ENCODE measurements around the gene SYT12. TPM values are rescaled to one million over a fixed set of nuclear protein-coding genes. Genes with fewer than 3 reads are reported as not detected.

SYT12 gene
- total RNA-seq, 2 experiments from 2014 or later: not detected

DNA sequence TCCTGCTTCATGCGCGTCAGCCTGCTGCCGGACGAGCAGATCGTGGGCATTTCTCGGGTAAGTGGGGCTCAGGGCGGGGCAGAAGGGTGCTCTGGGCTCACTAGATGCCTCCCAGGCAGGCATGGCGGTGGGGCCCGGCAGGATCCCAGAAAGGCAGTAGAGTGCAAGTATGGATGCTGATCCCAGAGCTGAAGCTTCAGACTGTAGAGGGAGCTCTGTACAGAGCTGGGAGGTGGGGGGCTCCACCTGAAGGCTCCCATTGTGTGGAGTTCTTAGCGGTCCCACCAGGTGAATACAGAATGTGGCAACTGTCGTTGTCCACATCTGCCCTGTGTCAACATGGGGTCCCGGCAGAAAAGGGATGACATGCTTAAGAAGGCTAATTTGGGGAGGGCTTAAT lies 17.2 kb downstream of the SYT12 start:
- intact Hi-C loops (cut with micrococcal nuclease): no loop called here
- Mint-ChIP-seq H3K4me1 (ENCODE audit: low read depth) (no peaks in the 10 kb centered on the region), H3K9me3 (no peaks in the 10 kb centered on the region), H3K36me3 (no peaks in the 10 kb centered on the region), H3K4me3 (no peak overlapping the region), H3K27me3 (peaks cover 11% of the 10 kb centered on the region), H3K27ac (no peak overlapping the region)
- POLR2A ChIA-PET: no interaction called here
- no peak for DNase-seq
- CTCF ChIA-PET: no interaction called here

DNA sequence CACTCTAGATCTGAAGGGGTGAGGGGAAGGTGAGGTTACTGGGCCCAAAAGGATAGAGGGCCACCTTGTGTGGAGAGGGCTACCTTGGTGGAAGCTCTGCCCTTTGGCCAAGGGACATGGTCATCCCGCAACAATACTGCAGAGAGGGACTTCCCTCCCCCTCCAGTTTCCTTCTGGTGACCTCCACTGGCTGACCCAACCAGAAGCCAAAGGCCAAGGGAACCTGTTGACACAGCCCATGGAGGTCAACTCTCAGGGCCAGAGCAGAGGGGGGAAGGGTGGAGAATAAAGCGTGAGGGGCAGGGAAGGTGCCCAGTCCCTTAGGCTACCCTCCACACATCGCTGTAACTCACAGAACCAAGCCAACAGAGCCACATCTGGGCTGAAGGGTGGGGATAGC lies 18.7 kb downstream of the SYT12 start:
- CTCF ChIA-PET: no interaction called here

GRCh38 chr11:67043572-67044349 lies 20.8 kb downstream of the SYT12 start:
- Mint-ChIP-seq H3K4me1 (ENCODE audit: low read depth) (peaks cover 3% of the 10 kb centered on the region), H3K27me3 (peaks cover 4% of the 10 kb centered on the region), H3K9me3 (no peaks in the 10 kb centered on the region), H3K4me3 (no peak overlapping the region), H3K36me3 (no peaks in the 10 kb centered on the region), H3K27ac (no peak overlapping the region)
- CTCF ChIA-PET: interaction anchor here (1.1 kb wide), 1 partner anchor 8 kb away, joined by 3 read pairs; no protein-coding TSS in a partner anchor
- no peak for DNase-seq
- intact Hi-C loops (cut with micrococcal nuclease): no loop called here
- POLR2A ChIA-PET: no interaction called here

More for the DNA sequence above, 18.7 kb downstream of the SYT12 start:
- Mint-ChIP-seq H3K27me3 (peaks cover 8% of the 10 kb centered on the region), H3K9me3 (no peaks in the 10 kb centered on the region), H3K36me3 (no peaks in the 10 kb centered on the region), H3K27ac (no peak overlapping the region), H3K4me3 (no peak overlapping the region), H3K4me1 (ENCODE audit: low read depth) (peaks cover 1% of the 10 kb centered on the region)
- no peak for DNase-seq
- POLR2A ChIA-PET: no interaction called here
- intact Hi-C loops (cut with micrococcal nuclease): no loop called here

DNA sequence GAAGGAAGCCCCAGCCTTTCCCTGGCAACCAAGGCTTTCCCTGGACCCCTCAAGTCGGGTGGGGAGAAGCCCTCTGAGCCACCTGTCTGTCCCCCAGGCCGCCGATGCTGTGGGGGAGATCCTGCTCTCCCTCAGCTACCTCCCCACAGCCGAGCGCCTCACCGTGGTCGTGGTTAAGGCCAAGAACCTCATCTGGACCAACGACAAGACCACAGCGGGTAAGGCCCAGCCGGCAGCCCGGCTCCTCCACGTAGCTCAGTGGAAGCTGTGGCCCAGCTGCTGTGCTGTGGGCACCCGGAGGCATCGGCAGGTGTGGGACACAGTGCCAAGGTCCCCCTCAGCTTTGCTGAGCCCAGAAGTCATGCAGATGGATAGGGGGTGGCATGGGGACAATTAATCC lies 21.6 kb downstream of the SYT12 start:
- Mint-ChIP-seq H3K27ac (no peak overlapping the region), H3K27me3 (peaks cover 3% of the 10 kb centered on the region), H3K4me1 (ENCODE audit: low read depth) (peaks cover 3% of the 10 kb centered on the region), H3K4me3 (no peak overlapping the region), H3K36me3 (no peaks in the 10 kb centered on the region), H3K9me3 (no peaks in the 10 kb centered on the region)
- intact Hi-C loops (cut with micrococcal nuclease): no loop called here
- ChIA-PET CTCF (no interaction called here), POLR2A (no interaction called here)
- DNase-seq: no peak

DNA sequence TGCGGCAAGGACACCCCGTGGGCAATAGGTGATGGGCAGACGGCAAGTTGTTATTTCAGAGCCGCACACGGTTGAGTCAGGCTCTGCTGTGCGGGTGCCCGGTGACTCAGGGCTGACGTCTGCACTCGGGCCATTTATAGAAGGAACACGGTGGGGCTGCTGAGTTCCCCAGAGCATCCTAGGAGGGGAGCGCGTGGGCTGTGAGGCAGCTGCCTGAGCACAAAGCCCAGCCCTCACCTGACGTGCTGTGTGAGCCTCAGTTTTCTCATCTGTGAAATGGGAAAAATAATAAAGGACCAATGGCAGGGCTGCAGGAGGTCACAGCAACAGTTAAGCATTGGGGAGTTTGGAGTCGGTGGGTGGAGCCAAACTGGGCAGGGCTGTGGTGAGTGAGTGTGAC lies 22.4 kb downstream of the SYT12 start:
- ChIA-PET POLR2A (no interaction called here), CTCF (no interaction called here)
- Mint-ChIP-seq H3K9me3 (no peaks in the 10 kb centered on the region), H3K27ac (no peak overlapping the region), H3K27me3 (no peaks in the 10 kb centered on the region), H3K36me3 (no peaks in the 10 kb centered on the region), H3K4me1 (ENCODE audit: low read depth) (peaks cover 3% of the 10 kb centered on the region), H3K4me3 (no peak overlapping the region)
- intact Hi-C loops (cut with micrococcal nuclease): no loop called here
- no peak for DNase-seq

DNA sequence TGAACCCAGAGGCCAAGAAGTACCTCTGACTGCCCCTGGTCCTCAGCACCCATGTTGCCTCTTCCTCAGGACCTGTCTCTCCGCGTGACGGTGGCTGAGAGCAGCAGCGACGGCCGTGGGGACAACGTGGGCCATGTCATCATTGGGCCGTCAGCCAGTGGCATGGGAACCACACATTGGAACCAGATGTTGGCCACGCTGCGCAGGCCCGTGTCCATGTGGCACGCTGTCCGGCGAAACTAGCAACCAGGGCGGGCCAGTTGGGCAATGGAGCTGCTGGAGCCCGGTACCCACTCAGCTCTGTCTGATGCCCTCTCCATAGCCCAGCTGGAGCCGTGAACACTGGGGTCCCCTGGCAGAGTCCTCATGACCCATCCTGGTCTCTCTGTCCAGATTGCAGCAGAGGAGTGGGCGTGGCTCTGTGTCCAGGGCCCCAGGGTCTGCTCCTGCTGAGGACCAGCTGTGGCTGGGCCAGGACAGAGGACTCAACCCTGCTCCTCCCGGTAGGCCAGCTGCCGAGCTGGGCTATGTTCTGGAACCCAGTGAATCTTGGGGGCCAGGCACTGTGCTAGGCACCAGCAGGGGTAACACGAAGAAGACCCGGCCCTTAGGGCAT lies 25.7 kb downstream of the SYT12 start:
- Mint-ChIP-seq H3K27ac (no peak overlapping the region), H3K9me3 (no peaks in the 10 kb centered on the region)
- POLR2A ChIA-PET: no interaction called here

GRCh38 chr11:67050139-67050538 lies 27.2 kb downstream of the SYT12 start:
- intact Hi-C loops (cut with micrococcal nuclease): no loop called here
- H3K27me3 Mint-ChIP-seq: peaks cover 2% of the 10 kb centered on the region
- CTCF ChIA-PET: interaction anchor here (7.6 kb wide), 1 partner anchor 21 kb away, joined by 81 read pairs; no protein-coding TSS in a partner anchor
- H3K9me3 Mint-ChIP-seq: no peaks in the 10 kb centered on the region
- H3K4me3 Mint-ChIP-seq: no peak overlapping the region
- H3K36me3 Mint-ChIP-seq: no peaks in the 10 kb centered on the region
- POLR2A ChIA-PET: no interaction called here
- H3K27ac Mint-ChIP-seq: no peak overlapping the region
- no peak for DNase-seq
- peaks cover 8% of the 10 kb centered on the region for H3K4me1 Mint-ChIP-seq (ENCODE audit: low read depth)

More for the DNA sequence above, 25.7 kb downstream of the SYT12 start:
- H3K36me3 Mint-ChIP-seq: no peaks in the 10 kb centered on the region
- peaks cover 3% of the 10 kb centered on the region for H3K4me1 Mint-ChIP-seq (ENCODE audit: low read depth)
- no peak for DNase-seq
- intact Hi-C loops (cut with micrococcal nuclease): no loop called here
- H3K4me3 Mint-ChIP-seq: no peak overlapping the region
- CTCF ChIA-PET: no interaction called here
- H3K27me3 Mint-ChIP-seq: peaks cover 2% of the 10 kb centered on the region

DNA sequence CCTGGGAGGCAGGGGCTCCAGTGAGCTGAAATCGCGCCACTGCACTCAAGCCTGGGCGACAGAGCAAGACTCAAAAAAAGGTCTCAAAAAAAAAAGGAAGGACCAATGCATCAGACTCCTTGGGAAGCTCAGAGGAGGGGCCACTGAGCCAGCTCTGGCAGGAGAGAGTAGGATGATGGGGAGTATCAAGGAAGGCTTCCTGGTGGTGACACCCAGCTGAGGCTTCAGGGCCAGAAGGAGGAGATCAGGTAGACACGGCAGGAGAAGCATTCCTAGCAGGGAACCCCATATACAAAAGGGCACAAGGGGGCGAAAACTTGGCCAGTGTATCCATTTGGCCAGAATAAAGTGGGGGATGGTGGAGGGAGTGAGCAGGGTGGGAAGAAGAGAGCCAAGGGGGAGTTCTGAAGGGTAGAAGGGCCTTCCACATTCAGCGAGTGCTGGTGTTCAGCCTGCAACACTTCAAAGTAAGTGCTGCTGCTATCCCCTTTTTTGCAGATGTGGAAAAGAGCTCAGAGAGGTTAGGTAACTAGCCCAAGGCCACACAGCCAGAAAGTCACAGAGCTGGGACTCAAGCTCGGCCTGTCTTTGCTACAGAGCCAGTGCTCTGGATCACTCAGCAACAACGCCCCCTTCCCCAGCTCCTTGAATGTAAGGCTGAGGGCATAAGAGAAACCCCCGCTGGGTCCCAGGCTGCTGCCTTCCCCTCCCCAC lies 28.4 kb downstream of the SYT12 start:
- intact Hi-C loops (cut with micrococcal nuclease): no loop called here
- CTCF ChIA-PET: interaction anchor here (1.0 to 7.6 kb wide), 2 partner anchors 8 to 20 kb away, joined by 3 to 81 read pairs; no protein-coding TSS in a partner anchor
- Mint-ChIP-seq H3K27ac (no peak overlapping the region), H3K4me1 (ENCODE audit: low read depth) (peaks cover 19% of the 10 kb centered on the region), H3K36me3 (no peaks in the 10 kb centered on the region), H3K27me3 (peaks cover 2% of the 10 kb centered on the region), H3K9me3 (no peaks in the 10 kb centered on the region), H3K4me3 (no peak overlapping the region)
- no peak for DNase-seq
- POLR2A ChIA-PET: no interaction called here

- no peak for DNase-seq
- H3K4me1 Mint-ChIP-seq (ENCODE audit: low read depth): peaks cover 19% of the 10 kb centered on the region
- POLR2A ChIA-PET: no interaction called here
- H3K27ac Mint-ChIP-seq: no peak overlapping the region
- H3K9me3 Mint-ChIP-seq: no peaks in the 10 kb centered on the region
- no peak overlapping the region for H3K4me3 Mint-ChIP-seq
- intact Hi-C loops (cut with micrococcal nuclease): no loop called here
- CTCF ChIA-PET: interaction anchor here (1.0 to 7.6 kb wide), 2 partner anchors 8 to 19 kb away, joined by 3 to 81 read pairs; no protein-coding TSS in a partner anchor
- H3K36me3 Mint-ChIP-seq: no peaks in the 10 kb centered on the region
- H3K27me3 Mint-ChIP-seq: peaks cover 2% of the 10 kb centered on the region
These were observed 29.1 kb downstream of the SYT12 start for GRCh38 chr11:67051945-67052488.

DNA sequence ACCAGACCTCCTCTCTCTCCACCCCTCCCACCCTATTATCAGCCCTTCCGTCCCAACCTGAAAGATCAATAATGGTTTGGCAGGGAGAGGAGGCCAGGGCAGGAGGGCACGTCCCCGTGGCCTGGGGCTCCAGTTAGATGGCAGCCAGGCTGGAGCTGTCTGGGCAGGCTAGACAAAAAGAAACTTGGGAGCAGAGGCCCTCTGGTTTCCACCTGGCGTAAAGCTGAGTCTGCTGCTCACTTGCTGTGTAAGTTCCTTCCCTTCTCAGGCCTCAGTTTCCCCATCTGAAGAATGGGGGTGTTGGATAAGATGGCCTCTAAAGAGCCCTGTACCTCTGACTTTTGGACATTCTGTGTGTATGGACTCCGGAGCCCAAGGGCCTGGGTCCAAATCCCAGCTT lies 30.0 kb downstream of the SYT12 start:
- peaks cover 4% of the 10 kb centered on the region for H3K27me3 Mint-ChIP-seq
- H3K9me3 Mint-ChIP-seq: no peaks in the 10 kb centered on the region
- no peak for DNase-seq
- POLR2A ChIA-PET: no interaction called here
- CTCF ChIA-PET: interaction anchor here (1.0 to 7.6 kb wide), 6 partner anchors 12 to 209 kb away, joined by 3 to 81 read pairs (median 7); no protein-coding TSS in a partner anchor
- intact Hi-C loops (cut with micrococcal nuclease): no loop called here
- H3K36me3 Mint-ChIP-seq: no peaks in the 10 kb centered on the region
- H3K4me3 Mint-ChIP-seq: no peak overlapping the region
- peaks cover 21% of the 10 kb centered on the region for H3K4me1 Mint-ChIP-seq (ENCODE audit: low read depth)
- no peak overlapping the region for H3K27ac Mint-ChIP-seq

GRCh38 chr11:67053896-67054329 lies 31.0 kb downstream of the SYT12 start:
- ChIA-PET CTCF (interaction anchor here (0.7 to 7.6 kb wide), 10 partner anchors 11 to 208 kb away, joined by 3 to 81 read pairs (median 4); no protein-coding TSS in a partner anchor), POLR2A (no interaction called here)
- Mint-ChIP-seq H3K36me3 (no peaks in the 10 kb centered on the region), H3K4me1 (ENCODE audit: low read depth) (peaks cover 21% of the 10 kb centered on the region), H3K4me3 (no peak overlapping the region), H3K27ac (no peak overlapping the region), H3K9me3 (no peaks in the 10 kb centered on the region), H3K27me3 (peaks cover 4% of the 10 kb centered on the region)
- intact Hi-C loops (cut with micrococcal nuclease): loop anchor here (1.0 kb wide), 1 partner anchor 17 kb away; no protein-coding TSS in a partner anchor
- DNase-seq: peak; percentile 70

DNA sequence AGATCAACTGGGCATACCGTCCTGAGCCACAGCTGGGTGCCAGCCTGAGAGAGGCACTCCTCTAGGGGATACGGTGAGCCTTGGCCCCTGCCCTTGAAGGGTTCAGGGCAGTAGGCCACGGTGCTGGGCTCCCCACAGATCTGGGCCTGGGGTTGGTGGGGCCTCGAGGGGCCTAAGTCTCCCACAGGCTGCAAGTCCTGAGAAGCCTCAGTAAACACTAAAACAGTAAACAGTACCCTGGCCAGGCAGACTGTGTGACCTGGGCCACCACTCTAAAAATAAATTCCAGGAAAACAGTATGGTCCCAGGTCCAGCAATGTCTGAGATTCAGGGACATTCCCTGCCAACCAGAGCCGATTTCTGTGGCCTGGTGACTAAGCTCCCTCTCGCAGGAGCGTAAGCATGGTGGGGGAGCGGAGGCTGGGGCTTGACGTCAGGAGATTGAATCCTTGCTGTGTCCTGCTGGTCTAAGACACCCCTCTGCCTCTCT lies 31.5 kb downstream of the SYT12 start:
- H3K9me3 Mint-ChIP-seq: no peaks in the 10 kb centered on the region
- no peaks in the 10 kb centered on the region for H3K36me3 Mint-ChIP-seq
- intact Hi-C loops (cut with micrococcal nuclease): loop anchor here (1.0 kb wide), 1 partner anchor 17 kb away; no protein-coding TSS in a partner anchor
- POLR2A ChIA-PET: no interaction called here
- peaks cover 21% of the 10 kb centered on the region for H3K4me1 Mint-ChIP-seq (ENCODE audit: low read depth)
- H3K4me3 Mint-ChIP-seq: no peak overlapping the region
- H3K27me3 Mint-ChIP-seq: peaks cover 4% of the 10 kb centered on the region
- CTCF ChIA-PET: interaction anchor here (1.1 to 7.6 kb wide), 7 partner anchors 8 to 172 kb away, joined by 3 to 81 read pairs (median 4); no protein-coding TSS in a partner anchor
- no peak for DNase-seq
- H3K27ac Mint-ChIP-seq: no peak overlapping the region
